Mesodermal cell (in vitro differentiated cells): ENCODE results near the gene RNASE8.

Experiments
- H3K27ac ChIP-seq: 2 replicates; pipeline ENCODE4 v1.7.0; 2013; ENCODE audit warnings: mild to moderate bottlenecking, low read depth, low read length, moderate library complexity; ENCODE audit not compliant: severe bottlenecking
- H3K36me3 ChIP-seq: 2 replicates; pipeline ENCODE4 v1.7.1; 2013; ENCODE audit warnings: mild to moderate bottlenecking, low read length, moderate library complexity; ENCODE audit not compliant: control insufficient read depth, insufficient read depth
- H3K4me1 ChIP-seq: one replicate; pipeline ENCODE4 v1.7.1; 2013; ENCODE audit warnings: mild to moderate bottlenecking, low read length; ENCODE audit not compliant: insufficient read depth, control insufficient read depth, poor library complexity, severe bottlenecking
- H3K4me3 ChIP-seq: 2 replicates; pipeline ENCODE4 v1.7.0; 2013; ENCODE audit warnings: low read length, control low read depth, mild to moderate bottlenecking; ENCODE audit not compliant: insufficient read depth, poor library complexity, severe bottlenecking; ENCODE audit errors: extremely low read depth
- H3K9me3 ChIP-seq: 2 replicates; pipeline ENCODE4 v1.7.1; 2013; ENCODE audit warnings: mild to moderate bottlenecking, low read length, moderate library complexity; ENCODE audit not compliant: control insufficient read depth
- WGBS, 2 experiments: methylation state at CpG; one replicate each; pipeline ENCODE4 v1.1.5; 2013; ENCODE audit warnings: missing lambda C conversion rate in 2 of 2; ENCODE audit not compliant: insufficient coverage in 2 of 2; 5-methylcytosine and 5-hydroxymethylcytosine counted together

RNASE8 gene

DNA sequence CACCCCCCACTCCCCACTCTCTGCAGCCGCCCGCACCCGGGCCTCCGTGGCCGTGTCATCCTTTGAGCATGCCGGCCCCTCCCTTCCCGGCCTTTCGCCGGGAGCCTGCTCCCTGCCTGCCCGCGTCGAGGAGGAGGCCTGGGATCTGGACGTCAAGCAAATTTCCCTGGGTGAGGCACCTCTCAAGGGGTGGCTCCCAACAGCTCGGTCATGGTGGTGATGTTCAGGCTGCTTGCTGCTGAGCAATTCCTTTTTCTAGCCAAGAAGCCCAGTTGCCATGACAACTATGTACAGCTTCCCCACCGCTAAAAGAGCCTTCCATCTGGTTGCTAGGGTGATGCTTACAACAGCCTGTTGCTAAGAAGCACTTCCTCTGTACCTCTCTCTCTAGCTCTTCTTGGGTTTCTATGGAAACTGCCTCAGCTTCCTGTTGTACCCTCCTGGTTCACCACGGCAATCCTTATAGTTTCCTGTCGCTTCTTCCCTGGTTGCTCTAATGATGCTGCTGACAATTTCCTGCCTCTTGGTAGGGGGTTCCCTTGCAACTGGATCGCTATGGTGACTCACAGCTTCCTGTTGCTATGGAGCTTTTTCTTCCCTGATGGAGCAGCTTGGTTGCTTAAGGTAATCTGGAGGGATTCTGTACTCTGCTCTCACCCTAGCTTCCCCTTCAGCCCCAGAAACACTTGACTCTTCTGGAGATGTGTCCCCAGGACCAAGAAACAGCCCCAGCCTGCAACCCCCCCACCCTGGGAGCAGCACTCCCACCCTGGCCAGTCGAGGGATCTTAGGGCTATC, 29.9 kb downstream of the RNASE8 start:
- no peak overlapping the region for H3K4me3 ChIP-seq
- peaks cover 92% of the 10 kb centered on the region for H3K36me3 ChIP-seq
- H3K9me3 ChIP-seq: no peaks in the 10 kb centered on the region
- peaks cover 5% of the 10 kb centered on the region for H3K4me1 ChIP-seq
- peak overlapping the region; percentile 75 for H3K27ac ChIP-seq
- 63 to 66% methylated on average over 16 to 18 of the region's 19 CpGs for WGBS, 2 experiments

DNA sequence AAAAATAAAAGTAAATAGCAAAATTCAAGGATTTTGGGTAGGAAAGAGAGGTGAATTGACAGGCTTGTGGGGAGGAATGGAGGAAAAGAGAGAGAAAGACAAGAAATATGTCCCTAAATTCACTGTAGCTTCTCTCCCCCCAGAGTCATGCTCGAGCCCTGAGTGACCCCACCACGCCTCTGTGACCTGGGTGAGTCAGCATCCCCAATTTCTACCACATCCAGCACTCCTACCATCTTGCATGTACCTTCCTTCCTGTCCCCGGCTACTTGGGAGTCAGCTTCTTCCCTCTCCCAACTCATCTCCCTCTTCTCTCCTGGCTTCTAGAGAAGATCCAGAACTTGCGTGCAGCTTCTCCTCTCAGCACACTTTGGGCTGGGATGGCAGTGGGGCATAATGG, 31.1 kb downstream of the RNASE8 start:
- 88 to 93% methylated on average over 3 to 4 of the region's 4 CpGs for WGBS, 2 experiments
- H3K36me3 ChIP-seq: peaks cover 92% of the 10 kb centered on the region
- H3K9me3 ChIP-seq: no peaks in the 10 kb centered on the region
- H3K4me1 ChIP-seq: peaks cover 13% of the 10 kb centered on the region
- H3K27ac ChIP-seq: no peak overlapping the region
- H3K4me3 ChIP-seq: no peak overlapping the region

DNA sequence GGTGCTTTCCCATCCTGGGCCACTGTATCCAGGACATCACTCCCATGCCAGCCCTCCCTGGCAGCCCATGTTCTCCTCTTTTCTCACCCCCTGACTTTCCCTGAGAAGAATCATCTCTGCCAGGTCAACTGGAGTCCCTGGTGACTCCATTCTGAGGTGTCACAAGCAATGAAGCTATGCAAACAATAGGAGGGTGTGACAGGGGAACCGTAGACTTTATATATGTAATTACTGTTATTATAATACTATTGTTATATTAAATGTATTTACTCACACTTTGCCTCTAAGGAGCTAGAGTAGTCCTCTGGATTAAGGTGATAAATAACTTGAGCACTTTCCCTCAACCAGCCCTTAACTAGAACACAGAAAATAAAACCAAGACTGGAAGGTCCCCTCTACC, 31.6 kb downstream of the RNASE8 start:
- Histone ChIP-seq H3K36me3 (peaks cover 89% of the 10 kb centered on the region), H3K4me1 (peaks cover 18% of the 10 kb centered on the region), H3K4me3 (no peak overlapping the region), H3K27ac (no peak overlapping the region), H3K9me3 (no peaks in the 10 kb centered on the region)
- no CpG with 5 or more reads among the region's 1 CpG for WGBS, 2 experiments

DNA sequence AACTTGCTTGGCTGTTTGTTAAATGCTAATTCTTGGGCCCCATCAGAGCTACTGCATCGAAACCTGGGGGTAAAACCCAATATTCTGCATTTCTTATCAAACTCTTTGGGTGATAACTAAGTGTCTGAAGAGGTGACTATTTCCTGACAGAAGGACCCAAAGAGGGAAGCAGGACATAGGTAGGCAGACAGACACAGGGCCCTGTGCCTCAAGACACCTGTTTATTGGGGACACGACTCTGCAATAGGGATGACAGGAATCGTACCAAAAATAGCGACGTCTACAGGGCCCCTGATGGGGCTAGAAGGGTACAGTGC, 32.2 kb downstream of the RNASE8 start:
- H3K4me1 ChIP-seq: peaks cover 22% of the 10 kb centered on the region
- H3K9me3 ChIP-seq: no peaks in the 10 kb centered on the region
- peaks cover 83% of the 10 kb centered on the region for H3K36me3 ChIP-seq
- H3K4me3 ChIP-seq: no peak overlapping the region
- no peak overlapping the region for H3K27ac ChIP-seq
- 88 to 90% methylated on average over 4 to 5 of the region's 5 CpGs for WGBS, 2 experiments

DNA sequence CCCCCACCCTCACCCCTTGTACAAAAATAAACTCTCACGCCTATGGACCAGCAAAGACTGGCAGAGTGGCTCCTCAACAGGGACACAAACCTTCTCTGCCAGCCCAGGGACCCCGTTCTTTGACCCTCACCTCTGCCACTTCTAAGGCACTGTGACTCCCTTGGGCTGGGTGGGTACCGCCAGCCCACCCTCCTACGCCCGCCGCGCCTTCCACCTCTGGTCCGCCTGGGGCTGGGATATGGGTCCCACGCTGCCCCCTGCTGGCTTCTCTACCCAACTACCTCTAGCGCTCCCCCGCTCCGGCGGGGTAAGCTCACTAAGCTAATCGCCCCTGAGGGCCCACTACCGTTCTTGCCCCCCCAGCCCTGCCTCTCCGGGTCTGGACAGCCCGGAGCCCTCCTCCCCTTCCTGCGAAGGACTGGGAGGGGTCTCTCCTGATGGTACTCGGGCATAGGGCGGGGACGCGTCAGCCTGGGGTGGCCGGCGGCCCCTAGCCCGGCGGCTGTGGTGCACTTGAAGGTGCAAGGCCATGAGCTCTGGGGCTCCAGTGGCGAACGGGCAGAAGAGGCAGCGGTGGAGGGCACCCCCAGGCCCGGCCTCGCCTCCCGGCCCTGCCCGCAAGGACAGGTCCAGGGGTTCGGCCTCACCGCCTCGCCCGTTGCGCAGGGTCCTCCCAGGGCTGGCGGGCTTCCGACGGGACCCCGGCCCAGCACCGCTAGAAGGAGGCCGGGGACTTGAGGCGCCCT, 32.7 kb downstream of the RNASE8 start:
- Histone ChIP-seq H3K4me1 (peaks cover 27% of the 10 kb centered on the region), H3K36me3 (peaks cover 78% of the 10 kb centered on the region), H3K27ac (no peak overlapping the region), H3K4me3 (no peak overlapping the region), H3K9me3 (no peaks in the 10 kb centered on the region)
- 87 to 94% methylated on average over 36 to 41 of the region's 45 CpGs for WGBS, 2 experiments

DNA sequence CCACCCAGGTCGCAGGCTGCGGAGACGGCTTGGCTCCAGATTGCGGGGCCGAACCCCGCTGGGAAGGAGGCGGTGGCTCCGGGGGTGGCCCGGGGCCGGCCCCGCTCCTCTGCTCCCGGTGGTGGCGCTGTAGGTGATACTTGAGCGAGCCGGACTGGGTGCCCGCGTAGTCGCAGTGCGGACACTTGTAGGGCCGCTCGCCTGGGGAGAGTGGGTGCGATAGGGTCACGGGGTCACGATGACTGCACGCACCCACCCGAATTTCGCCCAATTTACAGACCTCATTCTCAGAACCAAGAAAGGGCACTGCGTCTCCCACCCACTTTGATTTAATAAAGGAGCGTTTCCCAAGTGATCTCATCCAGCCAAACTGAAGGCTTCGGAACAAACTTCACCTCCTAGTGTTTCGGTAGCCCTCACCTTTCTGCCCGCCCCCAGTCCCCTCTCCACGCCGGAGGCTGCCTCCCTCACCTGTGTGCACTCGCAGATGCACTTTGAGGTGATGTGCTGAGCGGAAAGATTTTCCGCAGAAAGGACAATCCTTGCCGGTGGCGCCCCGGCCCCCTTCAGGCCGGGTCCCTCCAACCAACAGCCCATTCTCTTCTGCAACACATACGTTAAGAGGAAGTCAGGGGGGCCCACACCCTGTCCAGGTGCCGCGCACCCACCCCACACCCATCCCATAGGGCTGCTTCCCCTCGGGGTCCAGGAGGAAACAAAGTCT, 33.5 kb downstream of the RNASE8 start:
- Histone ChIP-seq H3K9me3 (no peaks in the 10 kb centered on the region), H3K27ac (no peak overlapping the region), H3K4me3 (no peak overlapping the region), H3K4me1 (peaks cover 29% of the 10 kb centered on the region), H3K36me3 (peaks cover 70% of the 10 kb centered on the region)
- 95 to 96% methylated on average over 36 to 42 of the region's 45 CpGs for WGBS, 2 experiments

DNA sequence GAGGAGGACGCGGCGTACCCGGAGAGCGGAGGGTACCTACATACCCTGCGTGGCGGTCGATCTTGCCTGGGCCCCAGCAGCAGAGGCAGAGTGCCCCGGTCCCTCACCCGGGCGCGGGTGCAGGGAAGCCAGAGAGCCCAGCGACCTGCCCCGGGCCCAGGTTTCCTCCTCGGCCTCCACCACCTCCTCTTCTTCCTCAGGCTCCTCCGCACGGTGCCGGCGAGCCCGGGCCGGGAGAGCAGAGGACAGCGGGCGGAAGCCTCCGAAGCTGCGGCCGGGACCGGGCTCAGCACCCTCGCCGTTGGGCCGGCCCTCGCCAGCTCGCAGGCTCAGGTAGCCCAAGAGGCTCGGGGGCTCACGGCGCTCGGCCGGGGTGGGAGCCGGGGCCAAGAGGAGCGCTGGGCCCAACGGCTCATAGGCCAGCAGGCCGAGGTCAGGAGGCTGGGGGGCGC, 34.2 kb downstream of the RNASE8 start:
- peaks cover 27% of the 10 kb centered on the region for H3K4me1 ChIP-seq
- WGBS, 2 experiments: 95 to 98% methylated on average over 24 to 35 of the region's 42 CpGs
- peaks cover 65% of the 10 kb centered on the region for H3K36me3 ChIP-seq

DNA sequence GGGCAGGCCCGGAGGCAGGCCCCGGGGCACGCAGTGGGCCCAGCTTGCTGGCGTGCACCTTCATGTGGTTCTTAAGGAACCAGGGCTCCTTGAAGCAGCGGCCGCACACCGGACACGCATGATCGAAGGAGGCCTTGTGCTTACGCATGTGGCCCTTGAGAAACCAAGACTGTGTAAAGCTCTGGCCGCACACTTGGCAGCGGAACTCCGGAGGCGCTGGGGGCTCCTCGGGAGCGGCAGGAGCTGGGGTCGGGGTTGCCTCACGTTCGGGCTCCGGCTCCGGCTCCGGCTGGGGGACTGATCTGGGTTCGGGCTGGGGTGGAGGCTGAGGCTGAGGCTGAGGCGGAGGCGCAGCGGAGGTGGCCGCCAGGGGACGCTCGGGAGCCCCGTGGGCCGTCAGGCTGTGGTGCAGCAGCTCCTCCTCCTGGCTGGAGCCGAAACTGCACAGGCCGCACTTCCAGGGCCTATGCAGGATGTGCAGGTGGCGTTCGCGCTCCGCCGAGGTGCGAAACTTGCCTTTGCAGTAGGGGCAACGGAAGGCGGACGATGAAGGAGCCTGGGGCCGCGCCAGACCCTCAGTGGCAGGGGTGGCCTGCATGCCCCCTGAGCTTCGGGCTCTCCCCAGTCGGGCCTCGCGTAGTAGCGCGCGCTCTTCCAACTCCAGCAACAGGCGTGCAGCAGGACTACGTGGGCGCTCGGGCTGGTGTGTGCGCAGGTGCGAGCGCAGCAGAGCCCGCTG, 34.8 kb downstream of the RNASE8 start:
- H3K4me1 ChIP-seq: peaks cover 24% of the 10 kb centered on the region

More for the DNA sequence above, 34.2 kb downstream of the RNASE8 start:
- Histone ChIP-seq H3K4me3 (no peak overlapping the region), H3K9me3 (no peaks in the 10 kb centered on the region), H3K27ac (no peak overlapping the region)

DNA sequence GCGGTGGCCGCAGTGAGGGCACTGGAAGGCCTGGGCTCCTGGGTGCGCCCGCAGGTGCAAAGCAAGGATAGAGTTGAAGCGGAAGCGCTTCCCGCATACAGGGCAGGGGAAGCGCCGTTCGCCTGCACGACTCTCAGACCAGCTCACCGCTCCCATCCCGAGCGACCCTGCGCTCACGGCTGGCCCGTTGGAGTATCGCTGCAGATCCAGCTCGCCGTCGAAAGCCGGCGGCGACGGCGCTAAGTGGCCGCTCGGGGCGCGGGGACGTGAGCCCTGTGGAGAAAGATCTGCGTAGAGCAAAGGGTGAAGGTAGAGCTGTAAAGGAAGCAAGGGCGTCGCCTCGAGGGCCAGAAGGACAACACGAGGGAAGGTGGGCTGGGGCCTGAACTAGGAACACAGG, 35.4 kb downstream of the RNASE8 start:
- Histone ChIP-seq H3K9me3 (no peaks in the 10 kb centered on the region), H3K4me3 (no peak overlapping the region), H3K27ac (no peak overlapping the region), H3K4me1 (peaks cover 24% of the 10 kb centered on the region), H3K36me3 (peaks cover 58% of the 10 kb centered on the region)
- WGBS, 2 experiments: 87 to 90% methylated on average over 35 to 36 of the region's 36 CpGs

More for the DNA sequence above, 34.8 kb downstream of the RNASE8 start:
- H3K9me3 ChIP-seq: no peaks in the 10 kb centered on the region
- no peak overlapping the region for H3K4me3 ChIP-seq
- peaks cover 60% of the 10 kb centered on the region for H3K36me3 ChIP-seq
- WGBS, 2 experiments: 71 to 74% methylated on average over 39 to 56 of the region's 59 CpGs
- H3K27ac ChIP-seq: no peak overlapping the region
